Measurements from ENCODE around the gene SOCS2. TPM values are rescaled to one million over a fixed set of nuclear protein-coding genes. Genes with fewer than 3 reads are reported as not detected.

SOCS2 gene
- total and polyA plus RNA-seq, 2 donors from 2014 or later = 25.7 to 32.2 TPM

GRCh38 chr12:93577222-93577621, 4.7 kb downstream of the SOCS2 start:
- Histone ChIP-seq H3K27me3 (ENCODE audit: control insufficient read depth, insufficient read depth, low read length) (no peaks in the 10 kb centered on the region), H3K9ac (ENCODE audit: low read length in 3 of 3) (peak overlapping the region in 1 of 3 donors; percentile 14), H3K4me3 (ENCODE audit: low read length in 3 of 3) (peak overlapping the region in 2 of 3 donors; percentile 12 to 28), H3K27ac (ENCODE audit: low read depth in 2 of 2, low read length in 2 of 2) (peak overlapping the region; percentile 5 to 50), H3K9me3 (ENCODE audit: control insufficient read depth in 2 of 3, insufficient read depth in 1 of 3, low read length in 3 of 3) (no peaks in the 10 kb centered on the region), H3K36me3 (ENCODE audit: control insufficient read depth in 2 of 3, insufficient read depth in 3 of 3, low read length in 3 of 3) (peaks cover 0 to 5% (median 0%) of the 10 kb centered on the region in 3 donors), H3K4me1 (ENCODE audit: control insufficient read depth in 2 of 3, insufficient read depth in 2 of 3, low read depth in 1 of 3, low read length in 3 of 3) (peaks cover 0 to 4% (median 3%) of the 10 kb centered on the region in 3 donors)
- no peak for TF ChIP-seq CTCF (IDR thresholded peaks at IDR 0.05; ENCODE audit: borderline replicate concordance, extremely low read depth, insufficient read depth)
- FAIRE-seq = no peak
- DNase-seq = no peak
- intact Hi-C loops (cut with DNase I) = no loop called here

DNA sequence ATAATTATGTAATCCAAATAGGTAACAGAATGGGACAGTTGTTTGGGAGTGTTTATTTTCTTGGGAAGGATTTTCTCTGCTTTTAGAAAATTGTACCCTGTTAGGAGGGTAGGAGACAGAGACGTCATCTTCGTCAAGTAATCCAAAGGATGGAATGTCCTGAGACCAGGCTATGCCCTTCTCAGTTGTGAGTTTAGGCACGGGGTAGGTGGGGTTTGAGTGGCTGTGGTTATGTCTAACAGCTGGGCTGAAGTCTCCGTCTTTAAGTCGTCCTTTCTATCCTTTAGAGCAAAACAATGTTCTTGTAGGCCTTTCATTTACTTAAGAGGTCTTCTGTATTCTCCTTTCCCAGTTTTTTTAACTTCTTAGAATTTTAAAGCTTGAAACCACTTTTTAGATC, 5.7 kb downstream of the SOCS2 start:
- intact Hi-C loops (cut with DNase I) = no loop called here
- Histone ChIP-seq H3K27ac (ENCODE audit: low read depth in 2 of 2, low read length in 2 of 2) (no peak overlapping the region), H3K9ac (ENCODE audit: low read length in 3 of 3) (no peak overlapping the region), H3K36me3 (ENCODE audit: control insufficient read depth in 2 of 3, insufficient read depth in 3 of 3, low read length in 3 of 3) (peaks cover 0 to 5% (median 0%) of the 10 kb centered on the region in 3 donors), H3K4me1 (ENCODE audit: control insufficient read depth in 2 of 3, insufficient read depth in 2 of 3, low read depth in 1 of 3, low read length in 3 of 3) (peaks cover 0 to 4% (median 3%) of the 10 kb centered on the region in 3 donors), H3K27me3 (ENCODE audit: control insufficient read depth, insufficient read depth, low read length) (no peaks in the 10 kb centered on the region), H3K4me3 (ENCODE audit: low read length in 3 of 3) (no peak overlapping the region), H3K9me3 (ENCODE audit: control insufficient read depth in 2 of 3, insufficient read depth in 1 of 3, low read length in 3 of 3) (no peaks in the 10 kb centered on the region)
- TF ChIP-seq CTCF (IDR thresholded peaks at IDR 0.05; ENCODE audit: borderline replicate concordance, extremely low read depth, insufficient read depth) = no peak
- DNase-seq (no peak), FAIRE-seq (no peak)

DNA sequence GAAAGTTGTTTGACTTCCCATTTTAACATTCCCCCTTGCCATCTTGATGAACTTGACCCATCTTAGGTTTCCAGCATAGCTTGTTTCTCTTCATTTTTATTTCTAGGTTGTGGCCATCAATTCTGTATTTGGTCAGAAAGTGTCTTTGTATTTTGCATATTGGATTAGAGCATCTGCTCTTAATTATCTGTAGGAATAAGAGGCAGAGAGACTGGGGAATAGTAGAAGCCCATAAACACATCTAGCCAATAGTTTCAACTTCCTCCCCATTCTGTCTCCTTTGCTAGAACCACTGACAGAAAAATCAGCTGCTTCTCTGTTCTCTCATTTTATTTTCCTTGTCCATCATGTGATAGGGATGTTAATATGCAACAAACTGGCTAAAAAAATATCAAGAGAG, 8.2 kb downstream of the SOCS2 start:
- TF ChIP-seq CTCF (IDR thresholded peaks at IDR 0.05; ENCODE audit: borderline replicate concordance, extremely low read depth, insufficient read depth) = no peak
- no peaks in the 10 kb centered on the region for H3K36me3 ChIP-seq (ENCODE audit: control insufficient read depth in 2 of 3, insufficient read depth in 3 of 3, low read length in 3 of 3)
- DNase-seq (no peak), FAIRE-seq (no peak)
- no peak overlapping the region for H3K4me3 ChIP-seq (ENCODE audit: low read length in 3 of 3)
- no peaks in the 10 kb centered on the region for H3K9me3 ChIP-seq (ENCODE audit: control insufficient read depth in 2 of 3, insufficient read depth in 1 of 3, low read length in 3 of 3)
- intact Hi-C loops (cut with DNase I) = no loop called here
- peaks cover 0 to 4% (median 3%) of the 10 kb centered on the region in 3 donors for H3K4me1 ChIP-seq (ENCODE audit: control insufficient read depth in 2 of 3, insufficient read depth in 2 of 3, low read depth in 1 of 3, low read length in 3 of 3)
- H3K27me3 ChIP-seq (ENCODE audit: control insufficient read depth, insufficient read depth, low read length) = no peaks in the 10 kb centered on the region
- H3K9ac ChIP-seq (ENCODE audit: low read length in 3 of 3) = no peak overlapping the region
- H3K27ac ChIP-seq (ENCODE audit: low read depth in 2 of 2, low read length in 2 of 2) = no peak overlapping the region

- DNase-seq = no peak
- TF ChIP-seq CTCF (IDR thresholded peaks at IDR 0.05; ENCODE audit: borderline replicate concordance, extremely low read depth, insufficient read depth) = no peak
- H3K9ac ChIP-seq (ENCODE audit: low read length in 3 of 3) = no peak overlapping the region
- peaks cover 0 to 4% (median 3%) of the 10 kb centered on the region in 3 donors for H3K4me1 ChIP-seq (ENCODE audit: control insufficient read depth in 2 of 3, insufficient read depth in 2 of 3, low read depth in 1 of 3, low read length in 3 of 3)
- FAIRE-seq = no peak
- H3K36me3 ChIP-seq (ENCODE audit: control insufficient read depth in 2 of 3, insufficient read depth in 3 of 3, low read length in 3 of 3) = no peaks in the 10 kb centered on the region
- H3K27ac ChIP-seq (ENCODE audit: low read depth in 2 of 2, low read length in 2 of 2) = no peak overlapping the region
- no peaks in the 10 kb centered on the region for H3K27me3 ChIP-seq (ENCODE audit: control insufficient read depth, insufficient read depth, low read length)
- no peaks in the 10 kb centered on the region for H3K9me3 ChIP-seq (ENCODE audit: control insufficient read depth in 2 of 3, insufficient read depth in 1 of 3, low read length in 3 of 3)
- intact Hi-C loops (cut with DNase I) = no loop called here
- no peak overlapping the region for H3K4me3 ChIP-seq (ENCODE audit: low read length in 3 of 3)
These were observed 8.9 kb downstream of the SOCS2 start for GRCh38 chr12:93581370-93581769.

Data from kidney (tissue), 14 donors.